GM19455 (cell line): ENCODE measurements around the gene RASAL3.

Source experiments
- ATAC-seq: cut with Tn5 transposase; IDR thresholded peaks from one replicate; pipeline ENCODE4 v1.9.1; 2021; ENCODE audit not compliant: unreplicated experiment

Gene RASAL3

GRCh38 chr19:15449620-15450527 lies 14.5 kb downstream of the RASAL3 start, which contains the start of gene WIZ:
WIZ (minus strand) TSS chr19:15449956; CDS start chr19:15448307, 1,649 bp downstream.
- ATAC-seq: no peak

- no peak for ATAC-seq
Observed at GRCh38 chr19:15448778-15449619, 15.3 kb downstream of the RASAL3 start.

GRCh38 chr19:15448044-15448777 lies 16.1 kb downstream of the RASAL3 start:
- no peak for ATAC-seq

- no peak for ATAC-seq
Observed at GRCh38 chr19:15447057-15447456, 17.3 kb downstream of the RASAL3 start.

- ATAC-seq: no peak
Observed at GRCh38 chr19:15445807-15446376, 18.5 kb downstream of the RASAL3 start.

- ATAC-seq: no peak
Observed at GRCh38 chr19:15445227-15445605, 19.1 kb downstream of the RASAL3 start.

- ATAC-seq: no peak
Observed at GRCh38 chr19:15444505-15445226, 19.7 kb downstream of the RASAL3 start.

- ATAC-seq: no peak
Observed at GRCh38 chr19:15443838-15444237, 20.5 kb downstream of the RASAL3 start.

GRCh38 chr19:15443325-15443724 lies 21.0 kb downstream of the RASAL3 start:
- no peak for ATAC-seq

- ATAC-seq: no peak
Observed at GRCh38 chr19:15442142-15442920, 22.0 kb downstream of the RASAL3 start.

- ATAC-seq: no peak
Observed at GRCh38 chr19:15441317-15441716, 23.0 kb downstream of the RASAL3 start.

GRCh38 chr19:15439821-15440641 lies 24.3 kb downstream of the RASAL3 start:
- no peak for ATAC-seq

GRCh38 chr19:15439078-15439799 lies 25.1 kb downstream of the RASAL3 start:
- no peak for ATAC-seq

- ATAC-seq: no peak
Observed at GRCh38 chr19:15438577-15438976, 25.8 kb downstream of the RASAL3 start.

- ATAC-seq: no peak
Observed at GRCh38 chr19:15438124-15438496, 26.2 kb downstream of the RASAL3 start.

- no peak for ATAC-seq
Observed at GRCh38 chr19:15437355-15438123, 26.8 kb downstream of the RASAL3 start.

GRCh38 chr19:15436826-15437110 lies 27.6 kb downstream of the RASAL3 start:
- ATAC-seq: no peak
